SK-N-SH (cell line): ENCODE results near the gene NF2. TPM values are rescaled to one million over a fixed set of nuclear protein-coding genes. Genes with fewer than 3 reads are reported as not detected.

Experiments
- CTCF ChIA-PET: fragments of 300-600, 350-600 bp; formaldehyde crosslinking; extraction: SDS; loops from one replicate; lab custom pipeline; 2021; lab: Yijun Ruan, JAX
- POLR2A ChIA-PET: fragments of 350-600 bp; sonication (Branson Sonifier 250); formaldehyde crosslinking; extraction: SDS; loops from one replicate; lab custom pipeline; 2020; ENCODE audit warnings: antibody characterized with exemption, inconsistent platforms; lab: Yijun Ruan, JAX
- DNase-seq: peaks from one replicate; pipeline ENCODE4 v3.0.0; 2012
- H2AFZ ChIP-seq: fragments of 200-600 bp; sonication (generic); 2 replicates; pipeline ENCODE4 v1.8.1; 2016; ENCODE audit warnings: antibody characterized with exemption, mild to moderate bottlenecking, low read depth
- H3F3A ChIP-seq: fragments of 200-600 bp; sonication (generic); replicated peaks from 2 replicates; pipeline ENCODE3; 2016; ENCODE audit warnings: antibody characterized with exemption, mild to moderate bottlenecking; ENCODE audit not compliant: insufficient read depth
- H3K27ac ChIP-seq, 2 experiments: fragments of 200-500 bp in 1 of 2; fragments of 200-600 bp in 1 of 2; sonication (Bioruptor generic) in 1 of 2; sonication (generic), shearing (Covaris generic) in 1 of 2; 2 replicates each; pipeline versions ENCODE4 v1.5.1 to v1.6.1; 2014 to 2016; ENCODE audit warnings: low read depth in 2 of 2, inconsistent platforms in 1 of 2, low read length in 1 of 2, mild to moderate bottlenecking in 1 of 2, mixed read lengths in 1 of 2
- H3K27me3 ChIP-seq: fragments of 200-600 bp; sonication (generic), shearing (Covaris generic); 2 replicates; pipeline ENCODE4 v1.6.1; 2016; ENCODE audit warnings: mixed run types; ENCODE audit not compliant: insufficient read depth
- H3K36me3 ChIP-seq, 2 experiments: fragments of 200-500 bp in 1 of 2; fragments of 200-600 bp in 1 of 2; sonication (Bioruptor generic) in 1 of 2; sonication (generic) in 1 of 2; replicated peaks in 1 of 2; 2 replicates each; pipeline versions ENCODE3 to v1.5.1; 2014 to 2016; ENCODE audit warnings: low read length in 1 of 2, mild to moderate bottlenecking in 1 of 2; ENCODE audit not compliant: insufficient read depth in 2 of 2, control insufficient read depth in 1 of 2
- H3K4me1 ChIP-seq, 2 experiments: fragments of 200-500 bp in 1 of 2; fragments of 200-600 bp in 1 of 2; sonication (Bioruptor generic) in 1 of 2; sonication (generic), shearing (Covaris generic) in 1 of 2; 2 replicates each; pipeline versions ENCODE4 v1.5.1 to v1.6.1; 2014 to 2016; ENCODE audit warnings: low read depth in 1 of 2, low read length in 1 of 2, mixed run types in 1 of 2; ENCODE audit not compliant: insufficient read depth in 2 of 2, control insufficient read depth in 1 of 2
- H3K4me2 ChIP-seq: fragments of 200-600 bp; sonication (generic), shearing (Covaris generic); 2 replicates; pipeline ENCODE4 v1.6.1; 2017; ENCODE audit warnings: mixed run types
- H3K4me3 ChIP-seq, 2 experiments: fragments of 200-500 bp in 1 of 2; fragments of 200-600 bp in 1 of 2; sonication (Bioruptor generic) in 1 of 2; sonication (generic), shearing (Covaris generic) in 1 of 2; 2 replicates each; pipeline versions ENCODE4 v1.5.1 to v1.8.1; 2014 to 2016; ENCODE audit warnings: low read depth in 2 of 2, inconsistent platforms in 1 of 2, low read length in 1 of 2, mild to moderate bottlenecking in 1 of 2, mixed read lengths in 1 of 2, moderate library complexity in 1 of 2
- H3K79me2 ChIP-seq: fragments of 200-600 bp; sonication (generic); 2 replicates; pipeline ENCODE4 v1.8.1; 2017; ENCODE audit warnings: mild to moderate bottlenecking; ENCODE audit not compliant: insufficient read depth
- H3K9ac ChIP-seq: fragments of 200-600 bp; sonication (generic); 2 replicates; pipeline ENCODE4 v1.6.1; 2017; ENCODE audit warnings: mixed run types
- H3K9me2 ChIP-seq: fragments of 200-600 bp; sonication (generic); 2 replicates; pipeline ENCODE4 v1.6.1; 2017; ENCODE audit warnings: mixed run types
- H3K9me3 ChIP-seq: fragments of 200-600 bp; sonication (generic); 2 replicates; pipeline ENCODE4 v1.6.1; 2017; ENCODE audit warnings: mixed run types, mild to moderate bottlenecking, moderate library complexity
- H4K20me1 ChIP-seq: fragments of 200-600 bp; sonication (generic); 2 replicates; pipeline ENCODE4 v1.6.1; 2017; ENCODE audit warnings: mild to moderate bottlenecking, mixed run types; ENCODE audit not compliant: insufficient read depth
- CHD2 ChIP-seq: fragments of 150-350 bp; IDR thresholded peaks from 2 replicates; pipeline ENCODE4 v1.6.1; 2018; ENCODE audit warnings: low read length; ENCODE audit not compliant: partially characterized antibody
- FOSL2 ChIP-seq: IDR thresholded peaks from 2 replicates; pipeline ENCODE4 v1.4.0; 2012; ENCODE audit warnings: low read depth, mild to moderate bottlenecking, moderate library complexity, borderline replicate concordance
- FOXJ3 ChIP-seq: sonication (generic); formaldehyde crosslinking; IDR thresholded peaks from 2 replicates; pipeline ENCODE4 v1.5.1; 2020; ENCODE audit warnings: mild to moderate bottlenecking, missing genetic modification reagents
- GATA2 ChIP-seq: sonication (generic); formaldehyde crosslinking; IDR thresholded peaks from 2 replicates; pipeline ENCODE4 v1.5.0; 2020; ENCODE audit warnings: mild to moderate bottlenecking, missing genetic modification reagents
- MAX ChIP-seq: IDR thresholded peaks from 2 replicates; pipeline ENCODE4 v1.4.0; 2012; ENCODE audit warnings: low read depth
- MEF2A ChIP-seq: IDR thresholded peaks from 2 replicates; pipeline ENCODE4 v1.4.0; 2012; ENCODE audit warnings: low read depth, borderline replicate concordance
- MXI1 ChIP-seq: IDR thresholded peaks from 2 replicates; pipeline ENCODE4 v1.6.1; 2012; ENCODE audit warnings: mild to moderate bottlenecking, low read depth, low read length, improper control_type of control experiment
- NFIC ChIP-seq: IDR thresholded peaks from 2 replicates; pipeline ENCODE4 v1.4.0; 2012; ENCODE audit warnings: borderline replicate concordance
- RAD21 ChIP-seq: IDR thresholded peaks from 2 replicates; pipeline ENCODE4 v1.6.1; 2012; ENCODE audit warnings: mild to moderate bottlenecking, low read length
- RCOR1 ChIP-seq: fragments of 150-350 bp; IDR thresholded peaks from 2 replicates; pipeline ENCODE4 v1.6.1; 2017; ENCODE audit warnings: antibody characterized with exemption, low read length
- REST ChIP-seq: IDR thresholded peaks from 2 replicates; pipeline ENCODE4 v1.6.1; 2012; ENCODE audit warnings: mild to moderate bottlenecking, low read depth, low read length, moderate library complexity
- RXRA ChIP-seq: IDR thresholded peaks from 2 replicates; pipeline ENCODE4 v1.4.0; 2012; ENCODE audit warnings: low read depth, mild to moderate bottlenecking, borderline replicate concordance
- SMC3 ChIP-seq: IDR thresholded peaks from 2 replicates; pipeline ENCODE4 v1.6.1; 2012; ENCODE audit warnings: low read depth, low read length, improper control_type of control experiment
- TAF1 ChIP-seq: IDR thresholded peaks from 2 replicates; pipeline ENCODE4 v1.6.1; 2012; ENCODE audit warnings: low read depth, mild to moderate bottlenecking, low read length, moderate library complexity, borderline replicate concordance
- TCF12 ChIP-seq: IDR thresholded peaks from 2 replicates; pipeline ENCODE4 v1.4.0; 2012
- TEAD4 ChIP-seq: IDR thresholded peaks from 2 replicates; pipeline ENCODE4 v1.4.0; 2012; ENCODE audit warnings: mild to moderate bottlenecking, borderline replicate concordance; ENCODE audit not compliant: insufficient read depth
- USF2 ChIP-seq: fragments of 150-350 bp; IDR thresholded peaks from 2 replicates; pipeline ENCODE4 v1.6.1; 2017; ENCODE audit warnings: antibody characterized with exemption, low read length, low read depth, borderline replicate concordance
- YY1 ChIP-seq: IDR thresholded peaks from 2 replicates; pipeline ENCODE4 v1.4.0; 2012; ENCODE audit warnings: low read depth, mild to moderate bottlenecking
- WGBS: methylation state at CpG from one replicate; pipeline ENCODE4 v1.1.6; 2017; ENCODE audit warnings: low lambda C conversion rate; 5-methylcytosine and 5-hydroxymethylcytosine counted together
- polyA plus RNA-seq, 3 experiments: library from polyadenylated mRNA; depleted of rRNA; stranded (reverse); fragments of >200 nt; gene quantifications; 2 replicates each; pipeline ENCODE4 v1.2.3, GENCODE V29; 2012

The NF2 gene
- polyA plus RNA-seq, 1 of the 3 experiments (the other 2 are of a cell fraction): 44.1 TPM

- ChIA-PET CTCF (interaction anchor here (0.6 to 1.0 kb wide), 3 partner anchors 16 to 447 kb away, joined by 3 read pairs; no protein-coding TSS in a partner anchor), POLR2A (no interaction called here)
- H3K27ac ChIP-seq: no peak overlapping the region; a peak in 1 of 4 replicates
- DNase-seq: no peak
- no peak overlapping the region for H3K4me3 ChIP-seq
- H3F3A ChIP-seq: no peaks in the 10 kb centered on the region
- peaks cover 36 to 47% of the 10 kb centered on the region in 2 experiments for H3K36me3 ChIP-seq
- no peaks in the 10 kb centered on the region for H4K20me1 ChIP-seq
- no peak overlapping the region for H3K4me2 ChIP-seq
- H3K27me3 ChIP-seq: no peaks in the 10 kb centered on the region
- H3K9me3 ChIP-seq: no peaks in the 10 kb centered on the region
- H3K79me2 ChIP-seq: peaks cover 27% of the 10 kb centered on the region; the same call in 1 of the 2 replicates
- H2AFZ ChIP-seq: no peak overlapping the region
- peaks cover 0 to 4% of the 10 kb centered on the region in 2 experiments; a peak in 2 of 4 replicates for H3K4me1 ChIP-seq
- H3K9ac ChIP-seq: no peak overlapping the region
- H3K9me2 ChIP-seq: no peaks in the 10 kb centered on the region
- 93% methylated on average over 10 of the region's 10 CpGs for WGBS
- TF ChIP-seq SMC3 (no peak), RXRA (no peak), TEAD4 (no peak), GATA2 (CRISPR knock-in tag) (no peak), NFIC (no peak), FOXJ3 (CRISPR knock-in tag) (no peak), TCF12 (no peak), MXI1 (no peak), RCOR1 (no peak), TAF1 (no peak), MAX (no peak), REST (no peak), RAD21 (no peak), FOSL2 (no peak)
Observed at GRCh38 chr22:29641700-29642330, 38.4 kb downstream of the NF2 start.

GRCh38 chr22:29642694-29643093, 39.3 kb downstream of the NF2 start:
- Histone ChIP-seq H3K4me2 (no peak overlapping the region), H4K20me1 (no peaks in the 10 kb centered on the region), H3K27ac (no peak overlapping the region), H3K4me1 (peaks cover 0 to 4% of the 10 kb centered on the region in 2 experiments; a peak in 2 of 4 replicates), H3K27me3 (no peaks in the 10 kb centered on the region), H2AFZ (no peak overlapping the region), H3K9ac (no peak overlapping the region), H3K9me2 (no peaks in the 10 kb centered on the region), H3K79me2 (peaks cover 20% of the 10 kb centered on the region; the same call in 1 of the 2 replicates), H3K36me3 (peaks cover 30 to 42% of the 10 kb centered on the region in 2 experiments), H3F3A (no peaks in the 10 kb centered on the region), H3K9me3 (no peaks in the 10 kb centered on the region), H3K4me3 (no peak overlapping the region)
- no peak for TF ChIP-seq USF2
- no peak for TF ChIP-seq TAF1
- TF ChIP-seq FOXJ3 (CRISPR knock-in tag): no peak
- TF ChIP-seq TEAD4: no peak
- no peak for TF ChIP-seq CHD2
- no peak for TF ChIP-seq MEF2A
- TF ChIP-seq FOSL2: no peak
- TF ChIP-seq YY1: no peak
- ChIA-PET POLR2A (no interaction called here), CTCF (interaction anchor here (0.6 to 0.9 kb wide), 4 partner anchors 27 to 446 kb away, joined by 3 to 4 read pairs (median 3); no protein-coding TSS in a partner anchor)
- DNase-seq: no peak
- WGBS: 87% methylated on average over 4 of the region's 4 CpGs
